RWPE2 (cell line): ENCODE measurements around the gene HOXA11.

Experiments
- ATAC-seq: fragments of 200-7000 bp; cut with Tn5 transposase; 3 replicates; pipeline ENCODE4 v1.9.1; 2021; ENCODE audit warnings: low read depth
- DNase-seq: peaks from one replicate; pipeline ENCODE4 v3.0.0-alpha.2; 2020; ENCODE audit warnings: low spot score
- H3K27ac ChIP-seq: fragments of 450-650 bp; 2 replicates; pipeline ENCODE4 v1.5.1; 2017; ENCODE audit warnings: mild to moderate bottlenecking; ENCODE audit not compliant: poor library complexity, severe bottlenecking
- H3K27me3 ChIP-seq: fragments of 250-450 bp; sonication (Bioruptor Pico); 2 replicates; pipeline ENCODE4 v1.5.1; 2021; ENCODE audit warnings: mild to moderate bottlenecking, moderate library complexity; ENCODE audit not compliant: insufficient read depth, poor library complexity, severe bottlenecking
- H3K36me3 ChIP-seq: fragments of 250-450 bp; sonication (Bioruptor Pico); 2 replicates; pipeline ENCODE4 v1.5.1; 2020; ENCODE audit warnings: low read depth, mild to moderate bottlenecking, moderate library complexity
- H3K4me1 ChIP-seq: fragments of 250-450 bp; sonication (Bioruptor Pico); 2 replicates; pipeline ENCODE4 v1.5.1; 2021; ENCODE audit warnings: mild to moderate bottlenecking, moderate library complexity; ENCODE audit not compliant: insufficient read depth, poor library complexity, severe bottlenecking
- H3K4me3 ChIP-seq: fragments of 250-450 bp; sonication (Bioruptor Pico); 2 replicates; pipeline ENCODE4 v1.5.1; 2021; ENCODE audit warnings: mild to moderate bottlenecking, moderate library complexity; ENCODE audit not compliant: severe bottlenecking
- H3K9me3 ChIP-seq: fragments of 250-450 bp; sonication (Bioruptor Pico); 2 replicates; pipeline ENCODE4 v1.5.1; 2021; ENCODE audit warnings: mild to moderate bottlenecking, moderate library complexity; ENCODE audit not compliant: severe bottlenecking
- CTCF ChIP-seq: fragments of 450-650 bp; IDR thresholded peaks from one replicate; pipeline ENCODE4 v1.5.1; 2017; ENCODE audit warnings: mild to moderate bottlenecking, moderate library complexity; ENCODE audit not compliant: poor library complexity, severe bottlenecking

The HOXA11 gene

DNA sequence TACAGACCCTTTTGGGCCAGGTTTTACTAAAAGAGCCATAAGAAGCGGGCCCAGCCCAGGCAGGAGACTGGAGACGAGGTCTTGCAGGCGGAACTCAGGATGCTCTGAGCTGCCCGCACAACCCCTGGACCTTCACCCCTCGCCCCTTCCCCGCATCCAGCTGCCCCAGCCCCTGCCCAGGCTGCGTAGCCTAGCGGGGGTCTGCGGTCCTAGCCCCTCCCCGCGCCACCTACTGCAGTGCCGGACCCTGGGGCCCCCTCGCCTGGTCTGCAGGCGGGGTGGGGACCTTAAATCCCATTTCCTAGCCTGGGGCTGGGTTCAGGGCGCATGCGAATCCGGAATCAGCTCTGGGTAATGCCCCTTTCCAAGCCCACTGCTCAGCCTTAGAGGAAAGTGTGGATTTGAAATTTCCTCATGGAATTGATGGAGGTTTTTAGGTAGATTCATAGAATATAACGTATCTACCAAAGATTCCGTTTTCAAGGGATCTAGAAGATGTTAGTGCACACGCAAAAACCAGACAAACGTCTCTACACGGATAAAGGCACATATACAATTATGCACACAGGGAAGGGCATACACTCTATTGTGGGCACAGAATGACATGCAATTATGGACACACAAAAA, 32.1 kb downstream of the HOXA11 start:
- H3K36me3 ChIP-seq: no peaks in the 10 kb centered on the region
- H3K27me3 ChIP-seq: no peaks in the 10 kb centered on the region
- DNase-seq (peak; percentile 47), ATAC-seq (no peak)
- no peak overlapping the region for H3K4me3 ChIP-seq
- peak overlapping the region; percentile 85 for H3K27ac ChIP-seq
- TF ChIP-seq CTCF: no peak
- H3K9me3 ChIP-seq: no peaks in the 10 kb centered on the region
- peaks cover 5% of the 10 kb centered on the region for H3K4me1 ChIP-seq

DNA sequence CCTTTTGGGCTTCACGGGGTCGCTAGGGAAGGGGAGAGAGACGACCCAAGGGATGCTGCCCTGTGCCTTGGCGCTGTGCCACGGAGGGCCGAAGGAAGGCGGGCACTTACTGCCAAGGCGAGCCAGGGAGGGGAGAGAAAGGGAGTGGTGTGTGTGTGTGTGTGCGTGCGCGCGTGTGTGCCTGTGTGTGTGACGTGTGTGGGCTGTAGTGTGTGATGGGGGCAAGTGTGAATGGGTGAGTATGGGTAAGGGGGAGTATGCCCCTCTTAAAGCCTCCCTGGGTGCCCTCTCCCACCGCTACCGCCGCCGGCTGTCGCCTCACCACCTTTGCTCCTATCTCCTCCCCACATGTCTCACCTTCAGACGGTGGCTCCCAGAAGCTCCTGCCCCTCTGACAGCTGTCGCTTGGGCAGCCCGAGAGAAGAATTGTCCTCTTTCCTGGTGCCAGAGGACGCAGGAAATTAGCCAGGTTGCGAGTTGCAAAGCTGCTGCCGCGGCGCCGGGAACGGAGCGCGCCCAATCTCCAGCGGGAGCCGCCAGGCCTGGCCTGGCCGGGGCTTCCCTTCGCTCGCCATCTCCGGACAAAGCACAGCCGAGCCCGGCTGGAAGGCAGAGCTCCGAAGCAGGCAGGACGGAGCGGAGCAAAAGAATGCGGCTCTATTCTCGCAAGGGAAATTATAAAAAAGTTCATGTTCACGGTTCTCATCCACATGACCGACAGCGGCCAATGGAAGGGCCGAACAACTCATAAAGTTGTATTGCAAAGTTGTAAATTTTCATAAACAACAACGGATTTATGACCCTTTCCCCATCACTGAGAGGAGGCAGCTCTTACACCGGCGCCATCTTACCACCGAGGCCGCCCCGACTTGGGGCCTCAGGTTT, 32.9 kb downstream of the HOXA11 start, which contains the start of gene HOXA3:
Gene HOXA3 (minus strand): TSS at position 653 of the 885 bp plus-strand sequence. CDS start 41,943 bp downstream, outside the sequence.
- peak; percentile 70 for DNase-seq
- Histone ChIP-seq H3K36me3 (no peaks in the 10 kb centered on the region), H3K4me3 (peak within 1 kb of the TSS; percentile 38), H3K9me3 (no peaks in the 10 kb centered on the region), H3K27me3 (no peaks in the 10 kb centered on the region), H3K27ac (peak within 1 kb of the TSS; percentile 85), H3K4me1 (peaks cover 8% of the 10 kb centered on the region)
- no peak for TF ChIP-seq CTCF
- peak; percentile 7; the same call in 1 of the 3 replicates for ATAC-seq

GRCh38 chr7:27151341-27151930, 33.6 kb downstream of the HOXA11 start:
- Histone ChIP-seq H3K9me3 (no peaks in the 10 kb centered on the region), H3K27ac (peak overlapping the region; percentile 85), H3K4me3 (peak overlapping the region; percentile 38), H3K27me3 (no peaks in the 10 kb centered on the region), H3K36me3 (no peaks in the 10 kb centered on the region), H3K4me1 (peaks cover 12% of the 10 kb centered on the region)
- ATAC-seq (no peak), DNase-seq (peak; percentile 63)
- TF ChIP-seq CTCF: no peak

- Histone ChIP-seq H3K4me1 (peaks cover 14% of the 10 kb centered on the region), H3K9me3 (no peaks in the 10 kb centered on the region), H3K27ac (peak overlapping the region; percentile 85), H3K27me3 (no peaks in the 10 kb centered on the region), H3K4me3 (peak overlapping the region; percentile 38), H3K36me3 (no peaks in the 10 kb centered on the region)
- DNase-seq: peak; percentile 85
- ATAC-seq: peak; percentile 41
- TF ChIP-seq CTCF: peak; percentile 92
Measured at GRCh38 chr7:27150568-27151340, 34.3 kb downstream of the HOXA11 start.
